ENCODE data around the gene WDFY2.

- TF ChIP-seq EZH2 (IDR thresholded peaks at IDR 0.05; ENCODE audit: insufficient read depth, poor library complexity, severe bottlenecking): no peak
- TF ChIP-seq EZH2phosphoT487 (IDR thresholded peaks at IDR 0.05; ENCODE audit: insufficient read depth, low read depth): no peak
These were observed 212.3 kb downstream of the WDFY2 start for GRCh38 chr13:51796546-51796945.

Data from GM23248 (cell line).